ENCODE measurements around the gene KASH5.

GRCh38 chr19:49414256-49414655, 26.2 kb downstream of the KASH5 start:
- TF ChIP-seq CTCF (IDR thresholded peaks at IDR 0.05) (no peak), POLR2A (IDR thresholded peaks at IDR 0.05) (no peak)

All from esophagus squamous epithelium (tissue), 4 donors.